LHCN-M2 (cell line): ENCODE results near the gene GPR180. TPM values are rescaled to one million over a fixed set of nuclear protein-coding genes. Genes with fewer than 3 reads are reported as not detected.

ENCODE experiments used
- total RNA-seq: library from RNA; depleted of rRNA; stranded (reverse); fragments of >200 nt; gene quantifications from 2 replicates; pipeline ENCODE4 v1.2.3, GENCODE V29; 2014; rRNA removed

Gene GPR180
- total RNA-seq, 1 experiment from 2014 or later = 9.6 TPM

Other genes starting within 250 kb of the GPR180 start
- 0.06 TPM in 1 of 2 replicates, not detected in the other for gene DCT, start 122.2 kb upstream of the GPR180 start, total RNA-seq
- 11.7 TPM in 2 replicates for gene TGDS, start 5.7 kb upstream of the GPR180 start, total RNA-seq
- gene SOX21, start 110.7 kb downstream of the GPR180 start, total RNA-seq = not detected in 2 replicates